GM19328 (cell line): ENCODE results near the gene CLIP4.

Source experiments
- ATAC-seq: cut with Tn5 transposase; IDR thresholded peaks from one replicate; pipeline ENCODE4 v1.9.1; 2021; ENCODE audit warnings: mild to moderate bottlenecking, moderate library complexity; ENCODE audit not compliant: unreplicated experiment

Gene CLIP4

GRCh38 chr2:29218071-29218470, 102.9 kb downstream of the CLIP4 start:
- ATAC-seq: no peak

DNA sequence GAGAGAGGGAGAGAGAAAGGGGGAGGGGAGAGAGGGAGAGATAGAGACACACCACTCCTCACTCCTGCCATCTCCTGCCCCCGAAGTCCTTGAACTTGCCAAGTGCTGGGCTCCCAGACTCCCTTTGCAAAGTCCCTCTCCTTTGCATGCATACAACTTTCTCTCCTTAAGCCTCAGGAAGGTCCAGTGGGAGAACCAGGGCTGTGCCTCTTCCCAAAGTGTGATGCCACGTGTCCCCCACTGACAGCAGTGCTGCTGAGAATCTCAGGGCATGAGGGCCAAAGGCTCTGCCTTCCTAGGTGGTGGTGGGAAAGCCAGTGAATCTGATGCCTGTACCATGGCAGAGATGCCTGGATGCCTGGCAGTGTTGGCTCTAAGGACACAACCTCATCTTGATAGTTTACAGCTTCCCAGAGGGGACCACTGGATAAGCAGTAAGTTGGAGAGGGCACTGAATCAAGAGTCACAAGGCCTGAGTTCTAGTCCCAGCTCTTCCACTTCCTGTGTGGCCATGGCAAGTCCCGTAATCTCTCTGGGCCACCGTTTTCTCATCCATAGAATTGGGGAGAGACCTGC, 103.4 kb downstream of the CLIP4 start:
- ATAC-seq: no peak

GRCh38 chr2:29219374-29219773, 104.2 kb downstream of the CLIP4 start:
- ATAC-seq: no peak

GRCh38 chr2:29220506-29221270, 105.5 kb downstream of the CLIP4 start:
- ATAC-seq: no peak

- no peak for ATAC-seq
Observed at GRCh38 chr2:29222381-29223179, 107.4 kb downstream of the CLIP4 start.

GRCh38 chr2:29223257-29223656, 108.0 kb downstream of the CLIP4 start:
- no peak for ATAC-seq

DNA sequence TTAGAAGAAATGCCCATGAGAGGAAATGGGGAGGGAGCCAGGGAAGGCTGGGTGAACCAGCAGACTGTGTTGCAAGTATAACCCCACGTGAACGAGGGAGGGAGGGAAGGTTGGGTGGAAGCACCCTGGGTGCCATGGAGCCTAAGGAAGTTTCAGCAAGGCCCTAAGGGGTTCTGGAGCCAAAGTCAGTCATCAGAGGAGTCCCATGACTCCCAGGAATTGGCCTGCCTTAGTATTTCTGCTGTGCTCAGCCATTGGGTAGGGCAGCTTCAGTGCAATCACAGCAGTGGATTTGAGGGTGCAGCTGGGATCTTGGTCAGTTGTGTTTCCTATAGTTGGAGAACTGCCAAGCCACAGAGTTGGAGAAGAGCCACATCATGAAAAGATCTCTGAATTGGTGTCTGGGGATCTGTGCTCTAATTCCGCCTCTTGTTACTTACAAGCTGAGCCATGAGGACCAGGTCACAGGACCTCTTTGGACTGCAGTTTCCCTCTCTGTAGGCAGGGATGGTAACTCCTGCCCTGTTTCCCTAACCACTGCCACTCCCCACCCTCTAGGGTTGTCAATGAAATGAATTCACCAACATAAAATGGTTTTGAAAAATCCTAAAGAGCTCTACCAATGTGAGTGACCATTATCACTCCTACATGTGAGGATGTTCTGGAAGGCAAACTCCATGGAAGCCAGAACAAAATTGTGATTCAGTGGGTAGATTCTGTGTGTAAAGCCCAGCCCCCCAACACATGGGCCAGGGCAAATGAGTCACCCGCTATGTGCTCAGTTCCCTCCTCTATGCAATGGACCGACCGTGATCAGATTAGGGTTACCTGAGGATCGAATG, 108.9 kb downstream of the CLIP4 start:
- ATAC-seq: no peak

- ATAC-seq: no peak
Observed at GRCh38 chr2:29224693-29225551, 109.7 kb downstream of the CLIP4 start.

- no peak for ATAC-seq
Observed at GRCh38 chr2:29225814-29226213, 110.6 kb downstream of the CLIP4 start.

DNA sequence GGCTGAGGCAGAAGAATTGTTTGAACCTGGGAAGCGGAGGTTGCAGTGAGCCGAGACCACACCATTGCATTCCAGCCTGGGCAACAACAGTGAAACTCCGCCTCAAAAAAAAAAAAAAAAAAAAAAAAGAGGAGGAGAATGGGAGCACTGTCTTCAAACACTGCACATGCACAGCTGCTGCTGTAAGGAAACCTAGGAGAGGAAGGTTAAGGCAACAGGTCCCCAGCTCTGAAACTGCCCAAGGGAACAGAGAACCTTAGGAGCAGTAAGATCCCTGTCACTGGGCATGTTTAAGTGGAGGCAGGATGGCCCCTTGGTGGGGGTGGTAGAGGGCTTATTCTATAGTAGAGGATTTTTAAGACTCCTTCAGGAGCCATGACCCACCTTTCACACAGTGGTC, 111.2 kb downstream of the CLIP4 start:
- no peak for ATAC-seq

- no peak for ATAC-seq
Observed at GRCh38 chr2:29226808-29227207, 111.6 kb downstream of the CLIP4 start.

DNA sequence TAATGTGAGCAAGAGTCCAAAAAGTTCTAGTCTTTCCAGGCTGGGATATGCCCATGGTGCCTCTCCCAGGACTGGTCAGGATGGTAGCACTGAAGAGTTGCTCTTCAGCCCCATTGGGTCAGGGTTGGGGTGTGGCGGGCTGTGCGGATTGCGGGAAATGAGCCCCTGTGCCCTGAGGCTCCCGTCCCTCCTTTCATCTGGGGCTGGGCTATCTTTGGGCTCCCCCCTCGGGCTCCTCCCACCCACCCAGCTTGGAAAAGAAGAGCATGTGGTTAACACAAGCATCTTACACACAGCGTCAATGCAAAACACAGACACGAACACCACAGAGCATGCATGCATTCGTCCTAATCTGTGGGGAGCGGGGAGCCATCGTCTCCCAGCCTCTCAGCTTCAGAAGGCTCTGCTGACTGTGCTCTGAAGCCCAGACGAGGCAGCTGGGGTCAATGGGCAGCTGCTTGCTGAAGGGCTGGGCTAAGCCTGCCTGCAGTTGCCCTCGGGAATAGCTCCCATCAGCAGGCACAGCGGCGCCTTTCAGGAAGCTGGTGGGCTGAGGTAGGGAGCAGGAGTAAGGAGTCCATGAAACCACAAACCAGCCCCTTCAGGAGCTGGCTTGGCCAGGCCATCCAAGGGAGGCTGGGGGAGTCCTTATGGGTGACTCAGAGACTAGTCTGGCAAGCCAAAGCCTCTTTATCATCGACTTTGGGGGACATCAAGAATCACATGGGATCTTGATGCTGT, 112.9 kb downstream of the CLIP4 start:
- ATAC-seq: no peak

DNA sequence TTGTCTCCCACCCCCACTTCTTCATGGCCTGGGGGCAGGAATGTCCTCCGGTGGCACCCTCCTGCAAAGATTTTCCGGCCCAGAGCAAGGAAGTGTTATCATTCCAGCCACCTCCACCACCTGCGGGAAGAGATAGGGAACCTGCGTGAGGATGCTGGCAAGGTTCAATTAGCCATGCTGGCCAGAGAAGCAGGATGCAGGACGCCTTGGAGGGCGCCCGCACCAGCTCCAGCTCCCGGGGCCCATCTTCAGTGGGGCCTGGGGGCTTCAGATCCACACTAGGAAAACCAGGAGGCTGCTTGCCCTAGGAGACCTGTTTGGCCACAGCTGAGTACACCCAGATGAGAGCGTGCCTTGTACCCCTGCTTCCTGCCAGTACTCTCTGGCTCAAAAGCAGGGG, 113.7 kb downstream of the CLIP4 start:
- no peak for ATAC-seq

DNA sequence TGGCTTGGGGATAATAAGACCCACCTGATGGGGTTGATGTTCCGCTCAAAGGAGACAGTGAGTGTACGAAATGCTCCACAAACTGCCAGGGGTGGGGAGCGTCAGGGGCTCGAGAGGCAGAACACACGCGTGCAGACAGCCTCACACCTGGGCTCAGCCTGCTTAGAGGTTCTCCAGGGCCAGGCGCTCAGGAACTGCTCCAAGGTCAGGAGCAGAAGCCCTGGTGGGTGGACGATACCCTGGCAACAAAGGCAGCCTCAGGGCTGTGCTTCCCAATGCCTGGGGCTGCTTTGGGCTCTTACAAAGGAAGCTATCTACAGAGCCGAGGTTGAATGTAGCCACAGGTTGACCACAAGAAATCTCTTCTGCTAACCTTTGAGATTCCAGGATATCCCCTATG, 114.4 kb downstream of the CLIP4 start:
- no peak for ATAC-seq

DNA sequence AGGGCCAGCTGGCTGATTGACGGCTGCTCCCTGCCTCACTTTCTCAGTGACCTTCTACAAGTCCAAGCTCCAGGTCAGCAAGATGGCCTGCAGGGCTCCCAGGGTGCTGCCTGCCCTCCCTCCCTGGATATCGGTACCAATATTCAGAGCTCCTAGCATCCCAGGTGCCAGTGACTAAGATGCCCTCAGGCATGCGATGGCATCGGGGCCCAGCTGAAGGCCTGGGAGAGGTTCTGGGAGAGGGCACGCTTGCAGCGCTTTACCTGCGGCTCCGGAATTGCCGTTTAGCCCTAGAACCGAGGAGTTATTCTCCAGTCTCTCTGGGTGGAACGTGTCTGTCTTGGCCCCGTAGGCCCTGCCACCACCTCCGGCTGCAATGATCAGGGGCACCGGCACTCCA, 116.8 kb downstream of the CLIP4 start:
- ATAC-seq: no peak

DNA sequence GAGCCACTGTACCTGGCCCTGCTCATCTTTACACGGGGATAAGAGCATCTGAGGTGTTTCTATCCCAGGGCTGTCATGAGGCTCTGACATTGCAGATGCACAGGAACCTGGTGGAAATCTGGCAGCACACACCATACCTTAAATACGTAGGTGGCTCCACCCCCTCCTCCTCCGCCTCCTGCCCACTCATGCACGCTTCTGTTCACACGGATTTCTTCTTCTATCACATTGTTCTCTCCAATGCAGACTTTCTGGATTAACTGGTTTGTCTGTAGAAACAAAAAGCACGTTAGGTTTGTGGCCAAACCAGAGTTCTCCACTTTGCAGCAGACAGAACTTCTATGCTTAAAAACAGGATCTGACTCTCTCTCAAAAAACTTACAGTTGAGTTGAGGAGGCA, 118.2 kb downstream of the CLIP4 start:
- no peak for ATAC-seq

- ATAC-seq: no peak
Observed at GRCh38 chr2:29235411-29235810, 120.2 kb downstream of the CLIP4 start.

- ATAC-seq: no peak
Observed at GRCh38 chr2:29236074-29236473, 120.9 kb downstream of the CLIP4 start.

DNA sequence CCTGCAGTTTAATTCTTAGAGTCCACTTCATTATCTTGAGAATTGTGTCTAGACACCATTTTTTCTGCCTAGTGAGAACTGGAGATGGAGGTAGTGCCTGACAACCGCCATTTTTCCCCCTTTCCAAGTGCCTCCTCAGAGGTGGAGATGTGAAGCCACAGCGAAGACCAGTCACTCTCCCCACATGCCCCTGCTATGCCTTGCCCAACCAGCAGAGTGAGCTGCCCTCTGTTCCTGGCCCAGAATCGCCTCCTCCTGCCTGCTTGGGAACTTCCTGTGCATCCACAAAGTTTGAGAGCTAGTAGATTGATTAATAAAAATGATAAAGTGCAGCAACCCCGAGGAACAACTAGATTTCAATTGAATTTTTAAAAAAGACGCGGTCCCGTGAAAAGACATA, 123.3 kb downstream of the CLIP4 start:
- no peak for ATAC-seq
